Stimulated activated CD8-positive, alpha-beta memory T cell treated with anti-CD3 and anti-CD28 coated beads, Interleukin-7, amount 100 ng/mL, for 4 hours (primary cell): Measurements from ENCODE around the gene ANKS1A.
A peak's percentile ranks its signal among the peaks of the same experiment; 100 is the strongest.
"Not testable (repeated sequence)": the region's sequence is repeated elsewhere in the genome, so short reads cannot be mapped to it uniquely, and the experiment has no call there.

Source experiments
- DNase-seq, 2 donors: peaks; one replicate each; pipeline ENCODE4 v3.0.0-alpha.2; 2020; ENCODE audit warnings: low read depth in 2 of 2

The ANKS1A gene

DNA sequence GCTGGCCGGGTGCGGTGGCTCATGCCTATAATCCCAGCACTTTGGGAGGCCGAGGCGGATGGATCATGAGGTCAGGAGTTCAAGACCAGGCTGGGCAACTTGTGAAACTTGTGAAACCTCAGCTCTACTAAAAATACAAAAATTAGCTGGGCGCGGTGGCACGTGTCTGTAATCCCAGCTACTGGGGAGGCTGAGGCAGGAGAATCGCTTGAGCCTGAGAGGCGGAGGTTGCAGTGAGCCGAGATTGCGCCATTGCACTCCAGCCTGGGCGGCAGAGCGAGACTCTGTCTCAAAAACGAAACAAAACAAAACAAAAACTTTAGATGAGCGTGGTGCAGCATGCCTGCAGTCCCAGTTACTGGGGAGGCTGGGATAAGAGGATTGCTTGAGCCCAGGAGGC, 3.2 kb upstream of the ANKS1A start:
- not testable (repeated sequence) for DNase-seq

DNA sequence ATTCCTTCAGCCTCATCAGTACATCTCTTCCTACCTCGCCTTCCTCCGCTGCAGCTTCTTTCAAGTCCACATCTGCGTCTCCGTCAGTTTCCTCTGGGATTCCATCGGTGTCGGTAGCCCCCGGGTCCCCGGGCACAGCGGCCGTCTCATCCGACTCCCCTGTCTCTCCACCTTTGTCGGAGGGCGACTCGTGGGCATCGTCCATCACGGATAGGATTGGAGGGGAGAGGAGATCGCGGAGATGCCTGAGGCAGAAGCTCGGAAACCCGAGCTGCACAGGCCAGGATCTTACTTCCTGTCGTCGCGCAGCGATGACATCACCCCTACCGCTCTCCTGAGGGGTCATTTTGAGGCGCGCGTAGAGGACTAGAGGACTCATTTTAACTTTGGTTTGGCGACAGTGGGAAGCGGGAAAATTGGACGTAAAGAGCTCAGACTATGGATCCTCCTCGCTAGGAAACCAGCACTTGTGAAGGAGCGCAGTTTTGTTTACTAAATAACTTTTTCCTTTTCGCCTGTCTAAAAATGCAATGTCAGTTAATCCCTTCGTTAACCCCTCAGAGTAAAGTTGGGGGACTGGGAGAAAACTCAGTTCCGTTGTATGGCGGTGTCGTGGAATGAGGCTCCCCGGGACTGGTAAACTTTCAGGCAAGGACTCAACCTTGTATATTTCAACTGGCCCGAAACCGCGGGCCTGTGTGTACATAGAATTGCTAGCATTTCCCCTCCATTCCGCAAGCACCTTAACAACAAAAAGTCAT, 1.1 kb upstream of the ANKS1A start, which contains the start of gene TAF11:
Gene TAF11 (minus strand): TSS at position 290 of the 761 bp plus-strand sequence. CDS start 85 bp downstream, at position 205.
- DNase-seq: peak; percentile 83

DNA sequence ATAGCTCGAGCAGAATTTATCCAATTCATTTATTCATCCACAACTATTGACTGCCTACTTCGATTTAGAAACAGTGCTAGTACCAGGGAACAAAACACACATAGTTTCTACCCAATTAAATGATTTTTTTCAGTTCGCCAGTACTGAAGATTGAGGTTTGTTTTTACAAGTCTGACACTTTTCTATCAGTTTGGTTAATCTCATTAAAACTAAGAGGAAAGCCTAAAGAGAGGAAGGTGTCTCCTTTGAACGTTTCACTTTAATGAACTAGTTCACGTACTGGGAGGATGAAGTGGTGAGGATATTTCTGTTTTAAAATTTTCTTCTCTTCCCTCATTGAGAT, 570 bp upstream of the ANKS1A start:
- DNase-seq: no peak

DNA sequence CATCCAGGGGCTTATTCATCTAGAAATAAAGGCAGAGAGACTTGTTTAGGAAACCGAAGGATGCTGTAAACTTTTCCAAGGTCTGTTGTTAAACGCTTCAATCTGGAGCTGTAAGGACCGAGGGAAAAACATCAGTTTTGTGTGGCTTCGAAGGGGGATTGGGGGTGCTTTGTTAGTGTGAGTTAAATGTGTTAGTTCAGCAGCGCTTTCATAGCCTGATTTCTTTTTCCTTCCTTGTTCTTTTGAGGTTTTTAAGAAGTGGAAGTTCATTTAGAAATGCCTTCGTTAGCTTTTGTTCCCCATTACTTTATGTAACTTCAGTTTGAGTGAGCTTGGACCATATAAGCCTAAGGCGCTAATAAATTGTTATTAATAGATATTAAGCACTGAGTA, 1.5 kb downstream of the ANKS1A start:
- no peak for DNase-seq

DNA sequence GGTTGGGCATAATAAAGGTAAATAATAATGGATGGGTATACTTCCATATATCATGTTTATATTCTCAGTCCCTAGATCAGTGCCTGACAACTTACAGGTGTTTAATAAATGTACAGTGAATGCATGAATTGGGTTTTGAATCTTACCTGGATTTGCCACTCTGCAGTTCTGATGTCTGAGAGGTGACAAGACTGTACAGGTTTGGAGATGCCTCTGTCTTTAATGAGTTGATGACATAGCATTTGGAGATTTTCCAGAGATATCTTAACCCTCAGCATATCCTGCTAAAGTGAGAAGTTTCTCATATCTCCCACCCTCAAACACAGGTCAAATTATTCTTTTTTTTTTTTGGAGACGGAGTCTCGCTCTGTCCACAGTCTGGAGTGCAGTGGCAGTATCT, 2.2 kb downstream of the ANKS1A start:
- no peak for DNase-seq

DNA sequence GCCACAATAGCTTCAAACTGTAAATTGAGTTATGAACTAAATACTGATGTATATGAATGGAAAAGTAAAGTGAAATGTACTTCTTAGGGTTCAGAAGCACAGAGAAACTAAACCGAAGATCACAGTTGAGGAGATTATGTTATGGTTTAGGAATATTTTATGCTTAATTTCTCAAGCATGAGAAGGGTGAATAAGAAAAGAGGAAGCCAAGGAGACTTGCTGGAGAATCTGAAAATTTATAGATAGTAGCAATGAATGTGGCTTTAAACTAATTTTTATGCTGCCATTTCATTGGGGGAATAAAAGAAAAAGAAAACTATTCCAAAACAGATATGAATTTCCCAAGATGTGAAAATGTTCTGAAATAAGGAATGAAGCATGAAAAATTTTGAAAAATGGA, 5.6 kb downstream of the ANKS1A start:
- no peak for DNase-seq

DNA sequence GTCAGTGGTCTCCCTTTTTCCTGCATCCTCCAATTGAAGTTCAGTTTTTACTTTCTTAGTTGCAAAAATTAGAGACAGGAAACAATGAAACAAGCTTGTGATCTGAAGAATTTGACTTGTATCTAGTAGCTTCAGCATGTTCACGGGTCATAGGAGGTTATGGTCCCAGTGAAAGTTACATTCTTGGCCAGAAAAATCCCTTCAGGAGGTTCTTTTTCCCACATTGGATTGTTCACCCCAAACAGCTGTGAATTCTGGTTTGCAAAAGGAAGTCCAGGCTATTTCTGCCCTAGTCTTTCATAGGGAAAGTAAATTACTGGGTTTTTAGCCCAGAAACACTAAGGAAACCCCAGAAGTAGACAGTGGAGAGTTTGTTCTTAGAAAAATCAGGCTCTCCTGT, 8.1 kb downstream of the ANKS1A start:
- no peak for DNase-seq

DNA sequence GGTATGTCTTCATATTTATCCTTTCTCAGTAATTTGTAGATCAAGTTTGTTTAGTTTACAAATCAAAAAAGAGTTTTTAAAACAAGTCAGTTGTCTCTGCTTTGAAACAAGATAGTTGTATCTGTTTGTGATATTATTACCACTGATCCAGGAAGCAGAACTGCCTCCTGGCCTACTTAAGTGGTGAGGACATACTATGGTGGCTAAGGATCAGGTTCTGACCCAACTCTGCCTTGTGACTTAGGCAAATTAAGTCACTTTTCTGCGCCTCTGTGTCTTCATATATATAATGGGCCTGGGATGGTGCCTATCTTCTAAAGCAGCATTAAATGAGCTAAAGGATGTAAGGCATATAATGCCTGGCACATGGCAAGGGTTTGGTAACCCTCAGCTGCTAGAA, 8.7 kb downstream of the ANKS1A start:
- DNase-seq: no peak

DNA sequence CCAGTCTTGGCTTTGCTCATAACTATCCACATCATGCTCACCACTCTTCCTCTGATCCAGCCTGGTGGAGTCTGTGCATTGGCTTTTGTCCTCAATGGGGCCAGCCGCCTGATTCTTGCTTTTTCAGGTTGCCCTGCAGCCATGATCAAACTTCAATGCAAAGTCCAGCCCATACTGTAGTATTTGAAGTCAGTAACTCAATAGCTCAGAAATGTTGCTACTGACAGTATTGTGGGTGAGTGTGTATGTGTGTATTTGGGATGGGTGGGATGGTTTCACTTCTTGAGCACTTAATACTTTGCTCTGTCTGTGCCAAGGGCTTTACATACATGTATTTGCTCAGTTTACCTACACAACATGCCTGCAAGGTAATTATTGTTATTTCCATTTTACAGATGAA, 10.7 kb downstream of the ANKS1A start:
- not testable (repeated sequence) for DNase-seq

DNA sequence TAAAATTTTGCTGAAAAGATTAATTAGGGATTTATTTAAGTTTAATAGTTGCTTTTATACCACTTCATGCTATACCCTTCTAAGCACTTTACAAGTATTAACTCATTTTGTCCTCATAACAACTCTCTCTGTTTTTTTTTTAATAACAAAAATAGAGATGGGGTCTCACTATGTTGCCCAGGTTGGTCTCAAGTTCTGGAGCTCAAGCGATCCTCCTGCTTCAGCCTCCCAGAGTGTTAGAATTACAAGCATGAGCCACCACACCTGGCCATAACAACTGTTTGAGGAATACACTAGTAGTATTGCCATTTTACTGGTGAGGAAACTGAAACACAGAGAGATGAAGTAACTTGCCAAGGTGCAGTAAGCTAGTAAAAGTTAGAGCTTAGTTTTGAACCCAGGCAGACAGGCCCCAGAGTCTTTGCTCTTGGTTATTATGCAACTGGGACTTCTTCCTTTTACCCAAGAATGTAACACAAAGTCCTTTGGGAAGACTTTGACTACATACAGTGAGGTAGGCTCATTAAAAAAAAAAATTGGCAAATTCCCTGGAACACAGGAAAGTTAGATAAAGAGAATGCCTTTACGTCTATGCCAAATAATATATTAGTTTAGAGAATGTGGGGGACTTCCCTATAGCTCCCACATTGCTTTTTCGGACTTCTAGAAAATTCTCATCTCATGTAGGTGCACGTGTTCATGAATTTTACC, 11.4 kb downstream of the ANKS1A start:
- no peak for DNase-seq

DNA sequence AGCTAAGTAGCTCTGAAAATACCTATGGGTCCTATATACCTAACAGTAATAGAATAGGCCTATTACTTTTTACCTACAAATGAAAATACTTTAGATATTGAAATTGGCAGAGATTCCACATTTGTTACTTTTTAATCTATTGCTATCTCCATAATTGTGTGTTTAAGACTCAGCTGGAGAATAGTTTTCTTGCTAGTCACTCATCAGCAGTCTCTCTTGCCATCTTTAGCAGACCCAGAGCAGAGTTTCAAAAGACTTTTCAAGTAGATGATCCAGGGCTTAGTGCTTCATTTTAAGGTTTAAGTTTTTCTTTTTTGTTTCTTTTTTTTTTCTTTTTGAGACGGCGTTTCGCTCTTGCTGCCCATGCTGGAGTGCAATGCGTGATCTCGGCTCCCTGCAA, 12.9 kb downstream of the ANKS1A start:
- no peak for DNase-seq

DNA sequence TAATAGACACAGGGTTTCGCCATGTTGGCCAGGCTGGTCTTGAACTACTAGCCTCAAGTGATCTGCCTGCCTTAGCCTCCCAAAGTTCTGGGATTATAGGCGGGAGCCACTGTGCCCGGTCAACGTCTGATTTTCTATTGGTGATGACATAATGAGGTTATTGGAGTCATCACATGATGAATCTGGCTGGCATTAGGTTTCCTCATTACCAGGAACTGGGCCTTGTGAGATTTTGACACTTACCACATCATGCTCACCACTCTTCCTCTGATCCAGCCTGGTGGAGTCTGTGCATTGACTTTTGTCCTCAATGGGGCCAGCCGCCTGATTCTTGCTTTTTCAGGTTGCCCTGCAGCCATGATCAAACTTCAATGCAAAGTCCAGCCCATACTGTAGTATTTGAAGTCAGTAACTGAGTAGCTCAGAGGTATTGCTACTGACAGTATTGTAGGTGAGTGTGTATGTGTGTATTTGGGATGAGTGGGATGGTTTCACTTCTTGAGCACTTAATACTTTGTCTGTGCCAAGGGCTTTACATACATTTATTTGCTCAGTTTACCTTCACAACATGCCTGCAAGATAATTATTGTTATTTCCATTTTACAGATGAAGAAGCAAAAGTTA, 16.0 kb downstream of the ANKS1A start:
- no peak for DNase-seq

DNA sequence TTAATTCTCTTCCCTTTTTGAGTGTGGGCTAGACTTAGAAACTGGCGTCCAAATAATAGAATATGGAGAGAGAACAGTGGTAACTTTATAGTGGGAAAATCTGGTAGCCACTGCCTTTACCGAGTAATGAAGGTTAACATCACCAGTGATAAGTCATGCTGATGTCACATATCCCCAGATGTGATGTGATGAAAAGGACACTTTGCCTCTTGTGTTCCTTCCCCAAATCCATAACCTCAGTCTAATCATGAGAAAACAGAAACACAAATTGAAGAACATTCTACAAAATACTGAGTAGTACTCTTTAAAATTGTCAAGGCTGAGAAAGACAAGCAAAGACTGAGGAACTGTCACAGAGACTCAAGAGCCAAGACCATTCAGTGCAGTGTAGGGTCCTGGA, 17.8 kb downstream of the ANKS1A start:
- DNase-seq: no peak

DNA sequence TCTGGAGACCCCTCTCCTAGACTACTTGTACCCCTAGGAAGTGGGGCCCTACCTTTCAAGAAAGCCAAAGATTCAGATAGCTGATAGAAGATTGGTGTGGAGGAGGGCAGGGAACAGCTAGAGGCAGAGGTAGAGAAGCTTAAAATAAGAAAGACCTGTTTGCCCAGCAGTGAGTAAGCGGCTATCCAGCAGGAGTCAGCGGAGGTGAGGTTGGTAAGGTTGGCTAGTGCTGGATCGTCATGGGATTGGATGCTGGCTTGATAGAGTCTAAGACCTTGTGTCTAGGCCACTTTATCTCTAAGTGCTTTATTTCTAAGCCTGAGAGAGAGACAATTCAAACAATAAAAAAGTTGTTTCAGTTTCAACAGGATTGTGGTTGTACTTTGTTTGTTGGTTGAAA, 19.1 kb downstream of the ANKS1A start:
- no peak for DNase-seq

DNA sequence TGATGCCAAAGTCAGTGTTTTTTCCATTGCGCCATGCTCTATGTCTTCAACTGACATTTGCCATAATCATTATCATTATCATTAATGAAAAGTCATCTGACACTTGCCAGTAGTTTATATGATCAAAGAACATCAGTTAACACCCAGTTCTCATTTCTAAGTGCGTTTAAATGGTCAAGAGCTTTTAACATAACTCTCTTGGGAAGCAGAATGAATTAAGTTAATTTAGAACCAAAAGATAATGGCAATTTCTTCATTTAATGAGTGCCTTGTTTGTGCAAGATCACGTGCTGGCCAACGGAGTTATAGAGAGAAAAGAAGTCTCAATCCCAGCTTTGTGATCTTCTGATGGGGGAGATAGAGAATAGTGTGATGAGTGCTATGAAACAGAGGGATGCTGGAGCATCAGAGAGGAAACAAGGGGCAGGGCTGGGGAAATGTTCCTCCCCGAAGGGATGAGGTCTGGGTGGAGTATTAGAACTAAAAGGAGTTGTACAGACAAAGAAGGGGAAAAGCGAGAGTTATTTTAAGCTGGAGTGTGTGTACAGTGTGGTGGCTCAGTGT, 20.3 kb downstream of the ANKS1A start:
- no peak for DNase-seq

DNA sequence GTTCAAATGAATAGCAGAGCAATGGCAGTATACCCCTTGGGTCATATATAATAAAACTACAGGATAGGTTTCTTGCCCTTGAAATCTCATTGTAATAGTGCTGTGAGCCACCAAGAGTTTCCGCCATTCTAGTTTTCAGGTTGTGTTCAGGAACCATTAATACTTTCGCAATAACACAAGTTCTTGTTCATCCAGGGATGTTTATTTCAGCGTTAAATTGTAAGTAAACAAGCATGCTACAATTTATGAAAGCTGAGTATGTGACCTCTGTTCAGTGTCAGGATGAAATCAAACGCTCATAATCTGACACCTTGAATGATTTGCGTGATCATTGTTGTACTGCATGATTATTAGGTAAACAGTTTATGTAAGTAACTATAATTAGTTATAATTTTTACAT, 22.8 kb downstream of the ANKS1A start:
- DNase-seq: no peak

DNA sequence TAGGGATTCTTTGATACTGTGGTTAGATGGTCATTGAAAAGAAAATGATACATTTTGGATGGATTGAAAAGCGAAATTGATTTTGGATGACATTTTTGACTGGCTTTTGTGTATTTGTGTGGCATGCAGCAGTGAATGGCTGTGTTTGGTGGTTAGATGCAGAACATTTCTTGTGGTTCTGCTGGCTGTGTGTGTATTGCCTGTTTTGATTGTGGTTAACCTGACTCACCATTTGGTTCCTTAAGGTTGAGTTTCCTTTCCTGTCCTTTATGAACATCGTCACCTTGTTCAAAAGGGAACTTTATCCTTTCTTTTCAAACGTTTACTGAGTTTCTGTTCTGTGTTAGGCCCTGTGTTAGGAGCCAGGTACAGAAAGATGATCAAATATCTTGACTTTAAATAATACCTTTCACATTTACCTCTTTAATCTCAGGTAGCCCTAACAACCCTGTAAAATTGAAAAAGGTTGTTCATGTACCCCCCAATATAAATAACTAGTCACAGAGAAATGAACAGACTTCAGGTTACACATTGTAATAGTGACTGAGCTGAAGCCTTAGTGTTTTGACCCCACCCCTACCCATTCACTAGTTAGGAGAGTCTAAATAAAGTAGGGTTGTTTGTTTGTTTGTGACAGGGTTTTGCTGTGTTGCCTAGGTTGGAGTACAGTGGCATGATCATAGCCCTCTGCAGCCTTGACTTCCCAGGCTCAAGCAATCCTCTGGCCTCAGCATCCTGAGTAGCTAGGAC, 23.8 kb downstream of the ANKS1A start:
- no peak for DNase-seq

DNA sequence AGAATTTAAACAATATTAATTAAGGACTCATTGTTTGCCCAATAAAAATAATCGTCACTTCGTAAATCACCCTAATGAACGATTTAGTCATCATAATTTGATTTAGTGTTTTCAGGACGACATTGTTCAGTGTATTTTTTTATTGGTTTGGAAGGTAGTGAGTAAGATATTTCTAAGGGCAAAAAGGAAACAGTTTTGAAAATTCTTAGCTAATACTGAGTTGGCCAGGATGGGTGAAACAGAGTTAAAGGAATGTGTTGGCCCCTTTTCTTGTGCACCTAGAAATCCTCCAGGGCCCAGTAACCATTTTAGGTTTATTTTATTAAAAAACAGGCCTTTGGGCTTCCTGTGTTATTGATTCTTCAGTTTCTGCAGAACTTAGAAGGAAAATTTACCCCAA, 25.3 kb downstream of the ANKS1A start:
- DNase-seq: no peak

DNA sequence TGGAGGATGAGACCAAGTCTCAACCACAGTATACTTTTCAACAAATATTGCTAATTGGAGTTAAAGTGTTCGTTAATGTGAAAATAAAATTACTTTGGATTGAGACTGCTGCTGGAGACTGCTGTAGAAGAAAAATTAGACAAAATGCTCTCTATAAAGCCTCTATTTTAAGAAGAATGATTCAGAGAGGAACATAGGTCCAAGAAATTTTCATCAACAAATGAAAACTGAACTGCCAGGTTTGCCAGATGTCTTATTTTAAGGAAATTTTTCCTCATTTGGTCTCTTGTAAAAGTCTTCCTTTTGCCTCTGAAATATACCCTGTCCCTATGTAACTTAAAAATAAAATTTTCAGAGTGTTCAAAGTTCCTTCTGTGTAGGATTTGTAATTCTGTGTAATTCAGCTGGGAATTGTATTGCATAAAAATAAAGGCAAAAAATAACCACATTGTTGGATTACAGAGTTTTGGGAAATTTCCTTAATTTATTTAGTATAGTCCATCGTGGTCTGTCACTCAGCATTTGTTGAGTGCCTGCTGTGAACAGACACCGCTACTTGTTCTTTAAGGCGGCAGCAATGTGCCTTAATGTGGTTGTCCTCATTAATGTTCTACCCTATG, 27.4 kb downstream of the ANKS1A start:
- DNase-seq: no peak

DNA sequence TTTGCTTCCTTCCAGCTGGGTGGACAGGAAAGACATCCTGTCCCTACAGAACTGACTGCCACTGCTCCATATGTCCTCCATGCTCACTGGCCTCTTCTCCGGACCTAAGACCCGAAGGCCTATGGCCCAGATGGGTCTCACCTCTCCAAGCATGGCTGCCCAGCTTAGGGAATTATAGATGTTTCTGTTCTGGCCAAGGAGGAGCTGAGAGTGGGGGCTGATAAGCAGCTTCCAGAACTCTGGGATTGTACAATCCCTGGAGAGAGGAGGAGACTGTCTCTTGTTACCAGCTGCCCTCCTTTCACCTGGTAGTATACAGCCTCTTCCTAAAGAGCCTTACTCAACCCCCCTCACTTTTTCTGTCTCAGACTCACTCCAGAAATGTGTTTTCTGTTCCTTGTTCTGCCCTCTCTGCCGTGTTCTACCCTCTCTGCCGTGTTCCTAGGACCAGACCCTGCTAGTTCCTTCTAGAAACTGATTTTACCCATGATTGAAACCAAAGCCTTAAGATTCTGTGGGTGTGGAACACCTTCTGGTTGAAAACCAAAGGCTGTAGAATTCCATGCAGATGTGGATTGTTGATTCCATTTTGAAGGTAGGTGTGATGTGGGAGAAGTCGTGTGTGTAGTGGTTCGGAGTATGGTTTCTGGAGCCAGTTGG, 28.7 kb downstream of the ANKS1A start:
- no peak for DNase-seq

DNA sequence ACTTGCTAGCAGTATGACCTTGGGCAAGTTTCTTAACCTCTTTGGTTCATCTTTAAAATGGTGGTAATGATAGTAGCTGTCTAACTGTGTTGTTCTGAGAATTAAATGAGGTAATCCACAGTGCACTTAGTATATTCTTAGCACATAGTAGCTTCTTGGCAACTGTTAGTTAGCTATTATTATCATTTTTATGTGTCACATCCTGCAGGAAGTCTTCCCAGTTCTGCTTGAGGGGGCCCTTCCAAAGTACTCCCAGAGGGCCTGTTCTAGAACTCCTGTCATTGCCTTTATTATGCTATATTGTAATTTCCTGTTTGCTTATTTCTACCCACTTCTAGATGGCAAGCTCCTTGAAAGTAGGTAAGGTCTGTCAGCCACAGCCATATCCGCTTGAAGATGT, 30.6 kb downstream of the ANKS1A start:
- DNase-seq: no peak
